Embryonic facial prominence (tissue), 1 donor: ENCODE results near the gene MAPK1.
"Not testable (repeated sequence)": the region's sequence is repeated elsewhere in the genome, so short reads cannot be mapped to it uniquely, and the experiment has no call there.

Experiments used
- DNase-seq: peaks from one replicate; pipeline ENCODE4 v3.0.0-alpha.2; 2016; ENCODE audit errors: extremely low spot score

Gene MAPK1

GRCh38 chr22:21754523-21754922 is 112.9 kb downstream of the MAPK1 start:
- DNase-seq = no peak

DNA sequence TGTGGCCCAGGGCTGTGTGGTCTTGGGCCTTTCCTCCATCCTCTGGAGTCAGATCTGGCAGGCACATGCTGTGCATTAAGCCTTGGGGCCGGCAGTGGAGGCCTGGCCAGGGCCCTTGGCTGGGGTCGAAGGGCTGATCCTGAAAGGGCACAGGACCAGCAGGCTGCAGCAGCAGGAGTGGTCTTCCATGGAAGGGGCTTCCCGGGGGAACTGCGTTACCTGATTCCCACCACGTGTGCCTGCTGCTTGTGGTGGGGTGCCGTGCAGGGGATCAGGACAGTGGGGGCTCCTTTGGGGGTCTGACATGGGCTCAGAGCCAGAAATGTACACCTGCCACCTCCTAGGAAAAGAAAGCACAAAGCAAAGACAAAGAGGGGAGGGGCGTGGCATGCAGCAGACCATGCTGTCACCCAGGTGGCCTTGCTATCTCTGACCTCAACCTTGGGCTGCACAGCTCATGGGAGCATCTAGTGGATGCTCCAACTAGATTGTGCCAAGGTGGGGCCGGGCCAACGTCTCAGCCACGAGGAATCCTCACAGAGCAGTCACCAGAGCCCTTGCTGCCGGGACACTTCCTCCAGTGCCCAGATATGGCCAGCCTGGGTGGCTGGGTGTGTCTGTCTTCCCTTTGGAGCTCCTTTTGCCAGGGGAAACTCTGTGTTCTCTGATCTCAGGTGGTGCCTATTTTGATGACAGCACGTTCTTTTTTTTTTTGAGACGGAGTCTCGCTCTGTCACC is 113.9 kb downstream of the MAPK1 start:
- DNase-seq = no peak

DNA sequence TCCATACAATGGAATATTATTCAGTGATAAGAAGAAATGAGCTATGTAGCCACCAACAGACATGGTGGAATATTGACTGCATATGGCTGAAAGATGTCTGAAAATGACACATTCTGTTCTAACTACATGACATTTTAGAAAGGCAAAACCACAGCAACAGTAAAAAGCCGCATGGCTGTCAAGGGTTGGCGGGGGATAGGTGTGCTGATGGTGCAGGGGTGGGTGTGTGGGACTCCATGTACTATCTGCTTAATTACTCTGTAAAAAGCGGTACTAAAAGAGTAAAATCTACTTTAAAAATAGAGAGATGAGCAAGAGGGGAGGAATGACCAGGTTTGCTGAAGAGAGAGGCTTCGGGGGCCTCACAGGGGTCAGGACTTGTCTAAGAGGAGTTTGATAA is 115.2 kb downstream of the MAPK1 start:
- no peak for DNase-seq

- no peak for DNase-seq
These were observed 121.5 kb downstream of the MAPK1 start for GRCh38 chr22:21745948-21746347.

GRCh38 chr22:21744917-21745316 is 122.5 kb downstream of the MAPK1 start:
- DNase-seq = not testable (repeated sequence)

DNA sequence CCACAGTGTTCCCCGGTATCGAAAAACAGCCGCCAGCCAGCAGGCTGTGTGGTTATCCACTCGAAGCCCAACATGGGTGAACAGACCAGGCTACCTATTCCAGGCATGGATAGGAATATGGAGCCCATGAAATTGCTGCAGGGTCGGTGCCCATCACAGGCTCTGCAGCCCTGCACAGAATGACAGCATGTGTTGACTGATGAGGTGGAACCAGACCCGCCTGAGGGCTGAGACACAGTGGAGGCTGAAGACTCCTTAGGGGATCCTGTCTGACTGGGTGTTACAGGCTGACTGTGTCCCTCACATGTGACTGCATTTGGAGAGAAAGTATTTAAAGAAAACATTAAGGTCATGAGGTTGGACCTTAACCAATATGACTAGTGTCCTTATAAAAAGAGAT is 125.7 kb downstream of the MAPK1 start:
- DNase-seq = no peak

GRCh38 chr22:21741059-21741458 is 126.4 kb downstream of the MAPK1 start:
- no peak for DNase-seq

GRCh38 chr22:21739828-21740377 is 127.5 kb downstream of the MAPK1 start:
- no peak for DNase-seq

DNA sequence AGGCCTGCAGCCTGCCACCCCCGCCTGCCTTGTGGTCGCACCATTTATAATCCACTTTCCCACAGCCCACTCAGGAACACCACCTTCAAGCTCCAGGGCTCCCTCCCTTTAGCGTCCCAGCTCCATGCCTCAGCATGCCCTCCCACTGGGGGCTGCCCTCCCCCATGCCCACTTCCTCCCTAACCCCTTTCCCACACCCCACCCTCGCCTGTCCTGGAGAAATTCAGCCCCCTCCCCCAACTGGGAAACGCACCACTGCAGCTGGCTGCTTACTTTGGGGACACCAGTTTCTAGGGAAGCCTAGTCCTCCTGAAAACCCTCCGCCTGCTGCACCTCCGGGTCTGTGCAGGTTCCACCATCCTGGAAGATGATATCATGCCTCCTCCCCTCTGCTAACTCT is 128.5 kb downstream of the MAPK1 start:
- DNase-seq = no peak

- DNase-seq = no peak
These were observed 129.4 kb downstream of the MAPK1 start for GRCh38 chr22:21738081-21738480.

DNA sequence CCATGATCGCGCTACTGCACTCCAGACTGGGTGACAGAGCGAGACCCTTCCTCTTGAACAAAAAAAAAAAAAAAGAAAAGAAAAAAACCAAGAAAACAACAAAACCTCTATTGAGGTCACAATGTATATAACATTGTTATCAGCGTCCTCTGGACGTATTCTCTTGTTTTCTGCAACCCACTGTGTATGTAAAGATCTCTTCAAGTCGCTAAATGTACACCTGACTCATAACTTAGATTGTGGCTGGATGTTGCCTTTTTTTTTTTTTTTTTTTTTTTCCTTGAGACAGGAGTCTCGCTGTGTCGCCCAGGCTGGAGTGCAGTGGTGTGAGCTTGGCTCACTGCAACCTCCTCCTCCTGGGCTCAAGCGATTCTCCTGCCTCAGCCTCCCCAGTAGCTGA is 130.5 kb downstream of the MAPK1 start:
- DNase-seq = no peak

- DNase-seq = no peak
These were observed 131.3 kb downstream of the MAPK1 start for GRCh38 chr22:21736084-21736642.

- peak; percentile 83 for DNase-seq
These were observed 132.0 kb downstream of the MAPK1 start, which contains the start of gene YPEL1 for GRCh38 chr22:21735200-21736083. TSS of gene YPEL1 (minus strand) at chr22:21735794. CDS start at chr22:21710744, 25,050 bp downstream.

DNA sequence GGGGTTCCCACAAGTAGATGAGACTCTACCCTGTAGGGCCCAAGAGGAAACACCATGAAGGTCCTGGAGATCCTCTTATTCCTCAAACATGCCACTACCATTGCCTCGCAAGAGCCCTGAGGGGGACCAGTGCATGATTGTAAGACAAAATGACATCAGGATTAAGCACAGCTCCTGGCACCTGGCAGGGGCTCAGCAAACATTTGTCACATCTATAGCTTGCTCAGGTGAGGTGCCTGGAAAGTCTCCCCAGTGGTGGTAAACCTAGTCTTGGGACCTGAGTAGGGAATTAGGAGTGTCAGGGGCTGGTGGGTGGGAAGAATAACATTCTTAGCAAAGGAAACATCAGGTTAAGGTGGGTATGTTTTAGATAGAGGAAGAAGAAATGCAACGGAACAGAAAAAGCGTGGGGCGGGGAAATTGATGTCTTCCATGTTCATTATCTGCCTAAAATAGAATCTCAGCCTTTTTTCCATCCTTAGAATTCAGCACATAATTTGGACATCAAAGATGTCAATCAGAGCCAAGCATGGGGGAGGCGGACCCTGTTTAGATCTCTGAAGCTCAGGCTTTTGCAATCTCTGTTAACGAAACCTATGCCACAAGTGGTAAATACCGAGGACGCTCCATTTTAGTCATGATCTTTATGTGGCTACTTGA is 132.8 kb downstream of the MAPK1 start:
- no peak for DNase-seq

GRCh38 chr22:21731503-21731902 is 135.9 kb downstream of the MAPK1 start:
- DNase-seq = no peak

DNA sequence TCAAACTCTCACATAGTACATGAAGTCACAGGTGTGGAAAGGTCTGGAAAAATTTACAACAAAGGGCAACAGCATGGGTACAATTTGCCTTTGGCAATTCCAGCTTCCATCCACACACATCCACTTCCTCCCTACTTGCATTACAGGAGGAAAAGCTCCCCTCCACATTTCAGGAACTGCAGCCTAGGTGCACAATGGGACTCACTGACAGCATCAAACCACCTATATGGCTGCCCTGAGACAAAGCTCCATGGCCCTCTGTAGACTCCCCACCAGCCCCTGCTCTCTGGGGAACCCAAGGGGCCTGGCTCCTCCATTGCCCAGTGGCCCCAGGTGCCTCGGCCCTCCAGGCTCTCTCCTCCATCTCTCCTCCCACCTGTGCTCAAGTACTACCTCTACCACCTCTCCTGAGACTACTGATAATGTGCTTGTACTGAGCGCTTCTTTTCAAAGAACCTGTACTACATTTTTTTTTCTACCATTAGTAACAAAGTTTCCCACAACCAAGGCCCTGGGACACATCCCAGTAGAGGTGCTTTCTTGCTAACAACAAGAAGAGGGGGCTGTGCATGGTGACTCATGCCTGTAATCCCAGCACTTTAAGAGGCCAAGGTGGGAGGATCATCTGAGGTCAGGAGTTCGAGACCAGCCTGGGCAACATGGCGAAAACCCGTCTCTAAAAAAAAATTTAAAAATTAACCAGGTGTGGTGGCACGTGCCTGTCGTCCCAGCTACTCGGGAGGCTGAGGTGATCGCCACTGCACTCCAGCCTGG is 136.7 kb downstream of the MAPK1 start:
- no peak for DNase-seq

GRCh38 chr22:21729184-21729583 is 138.3 kb downstream of the MAPK1 start:
- not testable (repeated sequence) for DNase-seq

DNA sequence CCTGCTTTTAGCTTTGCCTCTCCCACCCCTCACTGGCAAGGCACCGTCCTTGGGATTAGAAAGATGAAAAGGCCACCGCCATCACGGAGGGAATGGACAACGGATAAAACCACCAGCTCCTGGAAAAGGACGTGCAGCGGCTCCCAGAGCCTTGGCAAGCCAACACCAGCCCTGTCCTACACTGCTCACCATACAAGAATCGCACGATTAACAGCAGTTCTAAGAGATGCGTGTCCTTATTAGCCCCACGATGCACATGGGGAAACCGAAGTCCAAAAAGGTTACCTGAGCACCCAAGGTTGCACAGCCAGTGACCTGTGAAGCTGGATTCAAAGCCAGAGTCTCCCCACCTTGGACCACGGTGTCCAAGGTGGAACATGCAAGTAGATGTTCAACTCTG is 139.2 kb downstream of the MAPK1 start:
- no peak for DNase-seq

DNA sequence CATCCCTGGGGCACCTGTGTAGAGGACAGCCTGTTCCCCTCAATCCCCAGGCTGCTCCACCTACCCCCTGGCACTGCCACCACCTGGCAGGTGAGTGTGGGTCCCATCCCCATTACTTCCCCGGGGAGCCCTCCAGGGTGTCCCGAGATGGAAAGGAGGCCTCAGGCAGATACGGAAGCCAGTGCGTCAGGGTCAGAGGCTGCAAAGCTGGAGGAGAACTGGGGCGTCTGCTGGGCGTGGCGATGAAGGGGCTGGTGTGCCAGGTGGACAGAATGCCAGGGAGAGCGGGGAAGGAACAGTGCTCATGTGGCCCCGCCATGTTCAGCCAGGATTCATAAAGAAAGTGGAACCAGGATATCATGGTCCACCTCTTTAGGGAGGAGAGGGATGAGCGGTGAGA is 139.7 kb downstream of the MAPK1 start:
- DNase-seq = no peak

GRCh38 chr22:21727159-21727558 is 140.3 kb downstream of the MAPK1 start:
- DNase-seq = no peak

DNA sequence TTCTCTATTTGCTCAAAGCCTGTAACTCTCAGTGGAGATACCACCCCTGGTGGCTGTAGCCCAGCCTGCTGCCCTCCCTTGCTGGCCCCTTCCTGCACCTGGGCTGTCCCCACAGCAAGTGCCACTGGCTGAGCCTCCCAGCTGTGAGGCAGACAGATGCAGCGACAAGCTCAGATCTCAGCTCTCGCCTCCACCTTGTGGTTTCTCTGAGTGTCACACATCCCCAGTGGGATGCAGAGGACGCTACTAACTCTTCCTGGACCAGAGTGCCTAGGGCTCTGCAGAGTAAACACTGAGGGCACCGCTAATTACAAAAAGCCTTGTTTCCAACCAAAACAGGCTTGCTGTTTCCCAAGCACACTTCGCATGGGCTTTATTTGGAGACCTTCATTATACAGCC is 140.8 kb downstream of the MAPK1 start:
- DNase-seq = no peak
